ENCODE measurements around the gene ANKRD28.

GRCh38 chr3:15795651-15796308 lies 2.0 kb downstream of the ANKRD28 start:
- TF ChIP-seq TAF1 (IDR thresholded peaks at IDR 0.05; ENCODE audit: borderline replicate concordance, insufficient read depth, low read length) (no peak), REST (IDR thresholded peaks at IDR 0.05; ENCODE audit: insufficient read depth in 1 of 2, low read depth in 2 of 2, low read length in 2 of 2) (no peak), SIN3A (IDR thresholded peaks at IDR 0.05; ENCODE audit: borderline replicate concordance, insufficient read depth, low read length) (no peak), POLR2AphosphoS5 (IDR thresholded peaks at IDR 0.05; ENCODE audit: low read depth, low read length) (no peak), FOXP2 (optimal IDR thresholded peaks at IDR 0.05; ENCODE audit: borderline replicate concordance, extremely low read depth, extremely low read length, insufficient read depth) (no peak)
